Measurements from ENCODE around the gene PRDX5.
A peak's percentile ranks its signal among the peaks of the same experiment; 100 is the strongest.
"Not testable (repeated sequence)": the region's sequence is repeated elsewhere in the genome, so short reads cannot be mapped to it uniquely, and the experiment has no call there.

Gene PRDX5

GRCh38 chr11:64306563-64306875 is 11.4 kb upstream of the PRDX5 start:
- DNase-seq: no peak

DNA sequence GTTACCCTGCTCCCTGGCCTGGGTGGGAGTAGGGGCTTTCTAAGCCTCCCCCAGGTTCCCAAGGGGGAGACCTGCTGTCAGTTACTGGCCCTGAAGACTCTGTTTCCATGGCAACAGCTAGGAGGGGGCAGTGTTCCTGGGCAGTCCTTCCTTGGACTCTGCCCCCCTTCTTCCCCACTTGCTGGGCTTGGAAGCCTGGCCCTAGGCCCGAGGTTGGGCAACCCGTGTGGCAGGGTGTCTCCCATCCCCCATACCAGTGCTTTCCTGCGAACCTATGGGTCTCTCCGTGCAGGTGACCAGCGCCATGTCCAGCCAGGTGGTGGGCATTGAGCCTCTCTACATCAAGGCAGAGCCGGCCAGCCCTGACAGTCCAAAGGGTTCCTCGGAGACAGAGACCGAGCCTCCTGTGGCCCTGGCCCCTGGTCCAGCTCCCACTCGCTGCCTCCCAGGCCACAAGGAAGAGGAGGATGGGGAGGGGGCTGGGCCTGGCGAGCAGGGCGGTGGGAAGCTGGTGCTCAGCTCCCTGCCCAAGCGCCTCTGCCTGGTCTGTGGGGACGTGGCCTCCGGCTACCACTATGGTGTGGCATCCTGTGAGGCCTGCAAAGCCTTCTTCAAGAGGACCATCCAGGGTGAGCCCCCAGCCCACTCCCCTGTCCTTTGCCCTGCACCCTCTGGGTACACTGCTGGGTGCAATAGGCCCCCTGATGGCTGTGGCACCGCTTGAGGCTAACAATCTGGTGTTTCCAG is 10.9 kb upstream of the PRDX5 start:
- DNase-seq: no peak

DNA sequence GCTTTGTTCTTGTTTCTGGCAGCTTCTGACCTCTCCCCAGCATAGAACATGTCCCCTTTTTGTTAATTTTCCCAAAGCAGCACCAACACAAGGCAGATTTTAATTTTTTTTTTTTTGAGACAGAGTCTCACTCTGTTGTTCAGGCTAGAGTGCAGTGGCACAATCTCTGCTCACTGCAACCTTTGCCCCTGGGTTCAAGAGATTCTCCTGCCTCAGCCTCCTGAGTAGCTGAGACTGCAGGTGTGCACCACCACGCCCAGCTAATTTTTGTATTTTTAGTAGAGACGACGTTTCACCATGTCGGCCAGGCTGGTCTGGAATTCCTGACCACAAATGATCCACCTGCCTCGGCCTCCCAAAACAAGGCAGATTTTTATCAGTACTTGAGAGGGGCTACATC is 10.1 kb upstream of the PRDX5 start:
- DNase-seq: not testable (repeated sequence)

DNA sequence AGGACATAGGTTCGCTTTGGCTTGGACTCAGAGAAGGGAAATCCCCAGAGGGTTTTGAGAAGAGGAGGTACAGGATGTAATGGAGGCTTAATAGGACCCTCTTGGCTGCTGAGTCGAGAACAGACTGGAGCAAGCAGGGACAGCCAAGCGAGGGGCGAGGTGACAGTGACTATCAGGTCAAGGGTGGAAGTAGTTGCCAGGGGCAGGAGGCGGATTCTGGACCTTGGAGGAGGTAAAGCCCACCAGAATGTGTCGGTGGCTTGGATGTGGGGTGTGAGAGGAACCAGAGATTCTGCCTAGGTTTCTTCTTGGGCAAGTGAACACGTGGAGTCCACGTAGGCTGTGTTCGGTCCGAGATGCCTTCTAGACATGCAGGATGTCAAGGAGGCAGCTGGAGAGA is 5.0 kb upstream of the PRDX5 start:
- DNase-seq: no peak

- no peak for DNase-seq
These were observed 4.3 kb upstream of the PRDX5 start for GRCh38 chr11:64313491-64314145.

- DNase-seq: no peak
These were observed 3.6 kb upstream of the PRDX5 start for GRCh38 chr11:64314146-64314804.

DNA sequence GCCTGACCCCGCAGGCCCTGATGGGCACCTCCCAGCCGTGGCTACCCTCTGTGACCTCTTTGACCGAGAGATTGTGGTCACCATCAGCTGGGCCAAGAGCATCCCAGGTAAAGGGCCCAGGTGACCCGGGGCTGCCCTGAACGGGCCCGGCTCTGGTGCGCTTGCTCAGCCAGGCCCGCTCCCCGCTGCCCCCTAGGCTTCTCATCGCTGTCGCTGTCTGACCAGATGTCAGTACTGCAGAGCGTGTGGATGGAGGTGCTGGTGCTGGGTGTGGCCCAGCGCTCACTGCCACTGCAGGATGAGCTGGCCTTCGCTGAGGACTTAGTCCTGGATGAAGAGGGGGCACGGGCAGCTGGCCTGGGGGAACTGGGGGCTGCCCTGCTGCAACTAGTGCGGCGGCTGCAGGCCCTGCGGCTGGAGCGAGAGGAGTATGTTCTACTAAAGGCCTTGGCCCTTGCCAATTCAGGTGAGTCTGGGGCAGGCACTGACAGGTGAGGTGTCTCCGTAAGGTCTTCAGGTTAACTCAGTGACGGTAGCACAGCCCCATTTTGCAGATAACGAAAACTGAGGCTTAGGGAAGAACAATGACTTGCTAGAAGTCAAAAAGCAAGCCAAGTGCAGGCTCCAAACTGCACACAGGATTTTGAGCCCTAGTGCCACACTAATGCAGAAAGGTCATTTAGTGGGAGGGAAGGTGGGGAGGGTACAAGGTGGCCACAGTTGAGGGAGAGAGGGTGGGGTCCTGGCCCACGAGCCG is 2.9 kb upstream of the PRDX5 start:
- DNase-seq: no peak

- DNase-seq: not testable (repeated sequence)
These were observed 2.0 kb upstream of the PRDX5 start for GRCh38 chr11:64315667-64316526.

DNA sequence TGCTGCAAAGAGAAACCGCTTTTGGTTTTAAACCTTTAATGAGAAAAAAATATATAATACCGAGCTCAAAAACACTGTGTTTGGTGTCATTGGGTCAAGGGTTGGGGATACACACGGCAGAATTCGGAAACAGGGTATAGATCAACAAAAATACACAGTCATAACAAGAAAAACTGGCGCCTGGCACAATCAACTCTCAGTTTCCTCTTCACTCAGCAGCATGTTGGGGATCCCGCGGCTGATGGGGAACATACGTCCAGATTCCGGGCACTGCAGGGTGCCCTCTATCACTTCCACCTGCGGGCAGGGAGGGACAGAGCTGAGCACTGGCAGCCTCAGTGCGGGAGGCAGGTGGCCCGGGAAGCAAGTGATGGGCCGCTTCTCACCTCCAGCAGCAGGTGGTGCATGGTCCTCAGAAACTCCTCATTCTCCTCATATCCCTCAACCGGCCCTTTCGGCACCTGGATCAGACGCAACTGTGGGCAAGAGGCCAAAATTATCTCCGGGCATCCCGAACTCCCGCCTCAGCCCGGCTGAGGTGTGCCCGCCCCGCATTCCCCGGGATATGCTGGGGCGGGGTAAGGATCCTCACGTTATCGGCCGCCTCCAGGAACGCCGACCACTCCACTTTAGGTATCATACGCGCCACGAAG is 1.1 kb upstream of the PRDX5 start:
- no peak for DNase-seq

GRCh38 chr11:64317325-64317960 is 478 bp upstream of the PRDX5 start, which contains the start of gene TRMT112:
TRMT112 (minus strand) TSS chr11:64317559; CDS start chr11:64317526, 33 bp downstream.
- peak; percentile 89 for DNase-seq

GRCh38 chr11:64318766-64319761 is 1.1 kb downstream of the PRDX5 start:
- no peak for DNase-seq

- DNase-seq: no peak
These were observed 2.6 kb downstream of the PRDX5 start for GRCh38 chr11:64320556-64320955.

DNA sequence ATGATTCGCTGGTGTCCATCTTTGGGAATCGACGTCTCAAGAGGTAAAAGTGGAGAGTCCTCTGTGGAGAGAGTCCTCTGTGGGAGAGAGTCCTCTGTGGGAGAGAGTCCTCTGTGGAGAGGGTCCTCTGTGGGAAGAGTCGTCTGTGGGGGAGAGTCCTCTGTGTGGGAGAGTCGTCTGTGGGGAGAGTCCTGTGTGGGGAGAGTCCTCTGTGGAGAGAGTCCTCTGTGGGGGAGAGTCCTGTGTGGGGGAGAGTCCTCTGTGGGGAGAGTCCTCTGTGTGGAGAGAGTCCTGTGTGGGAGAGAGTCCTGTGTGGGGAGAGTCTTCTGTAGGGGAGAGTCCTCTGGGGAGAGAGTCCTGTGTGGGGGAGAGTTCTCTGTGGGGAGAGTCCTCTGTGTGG is 3.1 kb downstream of the PRDX5 start:
- no peak for DNase-seq

GRCh38 chr11:64321533-64321932 is 3.6 kb downstream of the PRDX5 start:
- peak; percentile 43 for DNase-seq

- no peak for DNase-seq
These were observed 5.0 kb downstream of the PRDX5 start for GRCh38 chr11:64322925-64323260.

GRCh38 chr11:64323373-64323772 is 5.5 kb downstream of the PRDX5 start:
- no peak for DNase-seq

- DNase-seq: not testable (repeated sequence)
These were observed 6.1 kb downstream of the PRDX5 start for GRCh38 chr11:64323984-64324383.

DNA sequence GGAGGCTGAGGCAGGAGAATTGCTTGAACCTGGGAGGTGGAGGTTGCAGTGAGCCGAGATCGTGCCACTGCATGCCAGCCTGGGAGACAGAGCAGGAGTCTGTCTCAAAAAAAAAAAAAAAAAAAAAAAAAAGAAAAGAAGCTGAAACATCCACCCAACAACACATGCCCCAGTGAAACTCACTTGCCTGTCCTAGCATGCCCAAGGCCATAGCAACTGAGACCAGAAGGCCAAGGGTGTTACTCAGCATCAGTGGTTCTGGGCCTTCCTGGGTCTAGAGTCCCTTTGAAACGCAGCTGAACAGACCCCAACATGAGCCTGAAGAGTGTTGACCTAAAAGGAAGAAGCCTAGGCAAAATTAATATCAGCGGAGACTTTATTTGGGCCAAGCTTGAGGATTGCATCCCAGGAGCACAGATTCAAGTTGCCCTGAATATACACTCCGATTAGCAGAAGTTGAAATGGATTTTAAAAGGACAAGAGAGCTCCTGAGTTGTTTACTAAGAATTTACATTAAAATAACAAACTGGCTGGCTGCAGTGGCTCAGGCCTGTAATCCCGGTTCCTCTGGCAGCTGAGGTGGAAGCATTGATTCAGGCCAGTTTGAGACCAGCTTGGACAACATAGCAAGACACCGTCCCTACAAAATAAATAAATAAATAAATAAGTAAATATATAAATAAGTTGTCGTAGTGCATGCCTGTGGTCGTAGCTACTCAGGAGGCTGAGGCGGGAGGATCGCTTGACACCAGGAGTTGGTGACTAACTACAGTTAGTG is 7.0 kb downstream of the PRDX5 start:
- no peak for DNase-seq

DNA sequence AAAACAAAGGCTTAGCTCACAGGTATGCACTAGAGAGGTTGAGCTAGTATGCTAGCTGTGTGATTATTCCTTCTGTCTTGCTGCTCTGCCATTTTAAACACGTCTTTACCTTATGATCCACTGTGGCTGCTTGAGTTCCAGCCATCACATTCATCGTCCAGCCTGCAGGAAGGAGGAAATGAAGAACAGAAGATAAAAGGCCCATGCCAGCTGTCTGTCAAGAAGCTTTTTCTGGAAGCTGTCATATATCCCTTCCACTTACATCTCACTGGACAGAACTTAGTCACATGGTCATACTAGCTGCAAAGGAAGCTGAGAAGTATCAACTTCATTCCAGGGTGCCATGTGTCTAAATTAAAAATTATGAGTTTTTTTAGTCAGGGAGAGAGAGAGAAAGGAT is 9.5 kb downstream of the PRDX5 start:
- no peak for DNase-seq

All from NCI-H2107 (cell line).